Thoracic aorta (tissue), 2 donors: ENCODE measurements around the gene SPI1. TPM values are rescaled to one million over a fixed set of nuclear protein-coding genes. Genes with fewer than 3 reads are reported as not detected.

ENCODE experiments used
- ATAC-seq: fragments of 150-250 bp; one replicate; pipeline ENCODE4 v1.8.0; 2017; ENCODE audit warnings: low read depth; ENCODE audit not compliant: insufficient number of reproducible peaks, low FRiP score
- DNase-seq: peaks from one replicate; pipeline ENCODE4 v3.0.0-alpha.2; 2020; ENCODE audit warnings: low spot score
- H3K27ac ChIP-seq, 2 donors: fragments of 200-600 bp; sonication (generic); 1 replicate in 1 of 2; 2 replicates in 1 of 2; pipeline ENCODE4 v1.5.1; 2016; ENCODE audit warnings: mild to moderate bottlenecking in 2 of 2, moderate library complexity in 2 of 2
- H3K27me3 ChIP-seq: fragments of 200-600 bp; sonication (generic); replicated peaks from 2 replicates; pipeline ENCODE4 v1.6.0; 2016; ENCODE audit warnings: mild to moderate bottlenecking; ENCODE audit not compliant: insufficient read depth
- H3K36me3 ChIP-seq: fragments of 200-600 bp; sonication (generic); one replicate; pipeline ENCODE4 v1.5.1; 2016
- H3K4me1 ChIP-seq, 2 donors: fragments of 200-600 bp; sonication (generic); 1 replicate in 1 of 2; 2 replicates in 1 of 2; pipeline versions ENCODE4 v1.5.1 to v1.6.0; 2016; ENCODE audit warnings: low read depth in 2 of 2, mild to moderate bottlenecking in 1 of 2; ENCODE audit not compliant: control insufficient read depth in 1 of 2
- H3K4me3 ChIP-seq: fragments of 200-600 bp; sonication (generic); 2 replicates; pipeline ENCODE4 v1.5.1; 2016; ENCODE audit warnings: mild to moderate bottlenecking
- H3K9me3 ChIP-seq: fragments of 200-600 bp; sonication (generic); 2 replicates; pipeline ENCODE4 v1.5.1; 2016
- CTCF ChIP-seq: fragments of 200-600 bp; sonication (generic); IDR thresholded peaks from one replicate; pipeline ENCODE4 v1.5.1; 2019; ENCODE audit warnings: antibody characterized with exemption
- total RNA-seq, 2 donors: library from RNA; depleted of rRNA; stranded (reverse); fragments of >200 nt; gene quantifications; one replicate each; pipeline versions ENCODE4 v1.1.0 to v1.2.3, GENCODE V29; 2016

SPI1 gene
- total RNA-seq, 2 donors from 2014 or later, result 35.0 to 44.4 TPM

GRCh38 chr11:47413351-47413750 is 35.0 kb upstream of the SPI1 start:
- DNase-seq (no peak), ATAC-seq (no peak)
- no peak for TF ChIP-seq CTCF
- Histone ChIP-seq H3K4me3 (no peak overlapping the region), H3K9me3 (no peaks in the 10 kb centered on the region), H3K4me1 (peaks cover 32 to 64% of the 10 kb centered on the region in 2 donors), H3K27me3 (no peaks in the 10 kb centered on the region), H3K36me3 (peaks cover 43% of the 10 kb centered on the region), H3K27ac (peak overlapping the region; percentile 20 to 23)

- ATAC-seq (no peak), DNase-seq (no peak)
- H3K9me3 ChIP-seq, result no peaks in the 10 kb centered on the region
- no peak overlapping the region for H3K27ac ChIP-seq
- H3K27me3 ChIP-seq, result no peaks in the 10 kb centered on the region
- H3K36me3 ChIP-seq, result peaks cover 30% of the 10 kb centered on the region
- peaks cover 37 to 68% of the 10 kb centered on the region in 2 donors for H3K4me1 ChIP-seq
- TF ChIP-seq CTCF, result peak; percentile 67
- no peak overlapping the region for H3K4me3 ChIP-seq
These were observed 33.8 kb upstream of the SPI1 start for GRCh38 chr11:47411884-47412746.

- Histone ChIP-seq H3K9me3 (no peaks in the 10 kb centered on the region), H3K27ac (peak overlapping the region; percentile 91 to 96), H3K36me3 (peaks cover 28% of the 10 kb centered on the region), H3K27me3 (no peaks in the 10 kb centered on the region), H3K4me3 (peak overlapping the region; percentile 80), H3K4me1 (peaks cover 36 to 60% of the 10 kb centered on the region in 2 donors)
- no peak for DNase-seq
- TF ChIP-seq CTCF, result no peak
- ATAC-seq, result no peak
These were observed 32.3 kb upstream of the SPI1 start for GRCh38 chr11:47410370-47411264.

GRCh38 chr11:47409440-47410369 is 31.4 kb upstream of the SPI1 start:
- peaks cover 27 to 51% of the 10 kb centered on the region in 2 donors for H3K4me1 ChIP-seq
- no peaks in the 10 kb centered on the region for H3K9me3 ChIP-seq
- DNase-seq, result no peak
- H3K4me3 ChIP-seq, result peak overlapping the region; percentile 80
- no peak for TF ChIP-seq CTCF
- no peak for ATAC-seq
- peaks cover 25% of the 10 kb centered on the region for H3K36me3 ChIP-seq
- H3K27me3 ChIP-seq, result no peaks in the 10 kb centered on the region
- H3K27ac ChIP-seq, result peak overlapping the region; percentile 91 to 96
